Thoracic aorta (tissue), 2 donors: ENCODE data around the gene RPS6KA5. TPM values are rescaled to one million over a fixed set of nuclear protein-coding genes. Genes with fewer than 3 reads are reported as not detected.

Experiments used
- ATAC-seq: fragments of 150-250 bp; one replicate; pipeline ENCODE4 v1.8.0; 2017; ENCODE audit warnings: low read depth; ENCODE audit not compliant: insufficient number of reproducible peaks, low FRiP score
- DNase-seq: peaks from one replicate; pipeline ENCODE4 v3.0.0-alpha.2; 2020; ENCODE audit warnings: low spot score
- H3K27ac ChIP-seq, 2 donors: fragments of 200-600 bp; sonication (generic); 1 replicate in 1 of 2; 2 replicates in 1 of 2; pipeline ENCODE4 v1.5.1; 2016; ENCODE audit warnings: mild to moderate bottlenecking in 2 of 2, moderate library complexity in 2 of 2
- H3K27me3 ChIP-seq: fragments of 200-600 bp; sonication (generic); replicated peaks from 2 replicates; pipeline ENCODE4 v1.6.0; 2016; ENCODE audit warnings: mild to moderate bottlenecking; ENCODE audit not compliant: insufficient read depth
- H3K36me3 ChIP-seq: fragments of 200-600 bp; sonication (generic); one replicate; pipeline ENCODE4 v1.5.1; 2016
- H3K4me1 ChIP-seq, 2 donors: fragments of 200-600 bp; sonication (generic); 1 replicate in 1 of 2; 2 replicates in 1 of 2; pipeline versions ENCODE4 v1.5.1 to v1.6.0; 2016; ENCODE audit warnings: low read depth in 2 of 2, mild to moderate bottlenecking in 1 of 2; ENCODE audit not compliant: control insufficient read depth in 1 of 2
- H3K4me3 ChIP-seq: fragments of 200-600 bp; sonication (generic); 2 replicates; pipeline ENCODE4 v1.5.1; 2016; ENCODE audit warnings: mild to moderate bottlenecking
- H3K9me3 ChIP-seq: fragments of 200-600 bp; sonication (generic); 2 replicates; pipeline ENCODE4 v1.5.1; 2016
- CTCF ChIP-seq: fragments of 200-600 bp; sonication (generic); IDR thresholded peaks from one replicate; pipeline ENCODE4 v1.5.1; 2019; ENCODE audit warnings: antibody characterized with exemption
- total RNA-seq, 2 donors: library from RNA; depleted of rRNA; stranded (reverse); fragments of >200 nt; gene quantifications; one replicate each; pipeline versions ENCODE4 v1.1.0 to v1.2.3, GENCODE V29; 2016

Gene RPS6KA5
- total RNA-seq, 2 donors from 2014 or later, result 1.4 to 4.6 TPM

GRCh38 chr14:90936757-90937440, 123.5 kb downstream of the RPS6KA5 start:
- ATAC-seq, result no peak
- Histone ChIP-seq H3K36me3 (no peaks in the 10 kb centered on the region), H3K27me3 (no peaks in the 10 kb centered on the region), H3K4me3 (no peak overlapping the region), H3K4me1 (peaks cover 0 to 3% of the 10 kb centered on the region in 2 donors), H3K9me3 (peaks cover 11% of the 10 kb centered on the region), H3K27ac (no peak overlapping the region)
- TF ChIP-seq CTCF, result no peak
- no peak for DNase-seq

GRCh38 chr14:90924621-90925340, 135.7 kb downstream of the RPS6KA5 start:
- TF ChIP-seq CTCF, result no peak
- H3K9me3 ChIP-seq, result no peaks in the 10 kb centered on the region
- no peaks in the 10 kb centered on the region for H3K4me1 ChIP-seq
- no peak for DNase-seq
- H3K27ac ChIP-seq, result no peak overlapping the region
- no peaks in the 10 kb centered on the region for H3K36me3 ChIP-seq
- H3K4me3 ChIP-seq, result no peak overlapping the region
- H3K27me3 ChIP-seq, result no peaks in the 10 kb centered on the region
- no peak for ATAC-seq

GRCh38 chr14:90922141-90922540, 138.3 kb downstream of the RPS6KA5 start:
- no peak for DNase-seq
- ATAC-seq, result no peak
- H3K4me1 ChIP-seq, result no peaks in the 10 kb centered on the region

GRCh38 chr14:90911121-90911520, 149.3 kb downstream of the RPS6KA5 start:
- Histone ChIP-seq H3K27me3 (no peaks in the 10 kb centered on the region), H3K27ac (no peak overlapping the region)
- no peak for ATAC-seq

More at GRCh38 chr14:90922141-90922540, 138.3 kb downstream of the RPS6KA5 start:
- H3K27me3 ChIP-seq, result no peaks in the 10 kb centered on the region
- H3K27ac ChIP-seq, result no peak overlapping the region
- H3K4me3 ChIP-seq, result no peak overlapping the region
- no peak for TF ChIP-seq CTCF
- H3K36me3 ChIP-seq, result no peaks in the 10 kb centered on the region
- H3K9me3 ChIP-seq, result no peaks in the 10 kb centered on the region

More at GRCh38 chr14:90911121-90911520, 149.3 kb downstream of the RPS6KA5 start:
- no peak for TF ChIP-seq CTCF
- Histone ChIP-seq H3K36me3 (no peaks in the 10 kb centered on the region), H3K4me3 (no peak overlapping the region), H3K9me3 (no peaks in the 10 kb centered on the region), H3K4me1 (no peaks in the 10 kb centered on the region)
- no peak for DNase-seq
